Endothelial cell of umbilical vein (primary cell): ENCODE measurements around the gene BCAS3.

Experiments used
- EZH2 ChIP-seq: IDR thresholded peaks from 2 replicates; pipeline ENCODE4 v1.6.1; 2012; ENCODE audit warnings: borderline replicate concordance, low read depth, mild to moderate bottlenecking, moderate library complexity, low read length, inconsistent platforms; ENCODE audit not compliant: severe bottlenecking
- FOS ChIP-seq: IDR thresholded peaks from 2 replicates; pipeline ENCODE4 v1.6.1; 2011; ENCODE audit warnings: mild to moderate bottlenecking, low read length, moderate library complexity, borderline replicate concordance; ENCODE audit not compliant: insufficient read depth
- GATA2 ChIP-seq: IDR thresholded peaks from 2 replicates; pipeline ENCODE4 v1.7.0; 2011; ENCODE audit warnings: low read depth, mild to moderate bottlenecking, moderate library complexity, mixed read lengths, low read length; ENCODE audit not compliant: insufficient read length, insufficient read depth
- JUN ChIP-seq: IDR thresholded peaks from 2 replicates; pipeline ENCODE4 v1.6.1; 2011; ENCODE audit warnings: borderline replicate concordance, low read depth; ENCODE audit not compliant: insufficient read length, insufficient read depth
- MYC ChIP-seq: IDR thresholded peaks from one replicate; pipeline ENCODE4 v1.6.1; 2011; ENCODE audit warnings: mild to moderate bottlenecking, low read depth, low read length
- POLR2A ChIP-seq: IDR thresholded peaks from 2 replicates; pipeline ENCODE4 v1.6.1; 2012; ENCODE audit warnings: low read depth, mild to moderate bottlenecking, control low read depth, low read length
- POLR2AphosphoS5 ChIP-seq: IDR thresholded peaks from 2 replicates; pipeline ENCODE4 v1.6.1; 2012; ENCODE audit warnings: low read depth, mild to moderate bottlenecking, control low read depth, low read length, moderate library complexity; ENCODE audit not compliant: insufficient read depth
- TF ChIP-seq, protein P1 (sequence below), 2 donors: IDR thresholded peaks; 1 replicate in 1 of 2; 2 replicates in 1 of 2; pipeline ENCODE4 v1.5.1; 2011; ENCODE audit warnings: low read length in 2 of 2, mild to moderate bottlenecking in 2 of 2, moderate library complexity in 2 of 2, control low read depth in 1 of 2, inconsistent platforms in 1 of 2, low read depth in 1 of 2; ENCODE audit not compliant: insufficient read depth in 1 of 2; ENCODE audit errors: extremely low read depth in 1 of 2
- TF ChIP-seq, protein P2 (sequence below): IDR thresholded peaks from 2 replicates; pipeline ENCODE4 v1.6.1; 2011; ENCODE audit not compliant: insufficient read depth, insufficient read length

DNA sequence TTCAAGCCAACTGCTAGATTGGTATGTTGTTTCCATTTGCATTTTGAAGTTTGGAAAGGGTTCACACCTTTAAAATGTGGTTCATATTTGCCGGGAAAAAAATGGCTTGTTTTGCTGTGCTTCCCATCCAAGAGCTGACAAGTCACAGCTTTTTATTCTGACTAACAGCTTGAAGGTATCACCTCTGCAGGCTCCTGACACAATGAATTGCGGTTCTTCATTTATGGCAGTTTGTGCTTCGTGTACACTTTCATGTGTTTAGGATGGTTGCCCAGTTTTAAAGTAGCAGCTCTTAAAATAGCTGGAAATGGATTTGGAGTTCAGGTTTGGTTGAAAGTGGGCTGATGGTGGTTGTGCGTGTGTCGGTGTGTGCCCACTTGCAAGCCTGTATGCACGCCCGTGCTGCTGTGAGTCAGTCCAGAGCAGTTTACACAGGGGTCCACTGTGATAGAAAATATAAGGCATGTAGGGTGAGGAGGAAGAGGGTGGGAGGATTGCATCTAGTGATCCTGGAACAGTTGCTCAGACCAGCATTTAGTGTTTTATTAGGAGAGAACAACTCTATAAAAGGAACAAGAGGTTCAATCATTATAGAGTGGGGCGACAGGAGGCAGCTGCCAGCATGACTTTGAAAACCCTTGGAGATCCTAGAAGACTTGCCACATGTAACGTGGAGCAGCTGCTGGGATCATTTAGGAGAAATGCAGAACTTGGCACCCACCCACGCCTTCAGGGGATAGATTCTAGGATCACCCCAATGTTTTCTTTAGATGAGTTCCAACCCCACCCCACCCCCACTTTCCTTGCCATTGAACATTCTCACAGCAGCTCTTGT, 614.0 kb downstream of the BCAS3 start:
- TF ChIP-seq, protein P1, sequence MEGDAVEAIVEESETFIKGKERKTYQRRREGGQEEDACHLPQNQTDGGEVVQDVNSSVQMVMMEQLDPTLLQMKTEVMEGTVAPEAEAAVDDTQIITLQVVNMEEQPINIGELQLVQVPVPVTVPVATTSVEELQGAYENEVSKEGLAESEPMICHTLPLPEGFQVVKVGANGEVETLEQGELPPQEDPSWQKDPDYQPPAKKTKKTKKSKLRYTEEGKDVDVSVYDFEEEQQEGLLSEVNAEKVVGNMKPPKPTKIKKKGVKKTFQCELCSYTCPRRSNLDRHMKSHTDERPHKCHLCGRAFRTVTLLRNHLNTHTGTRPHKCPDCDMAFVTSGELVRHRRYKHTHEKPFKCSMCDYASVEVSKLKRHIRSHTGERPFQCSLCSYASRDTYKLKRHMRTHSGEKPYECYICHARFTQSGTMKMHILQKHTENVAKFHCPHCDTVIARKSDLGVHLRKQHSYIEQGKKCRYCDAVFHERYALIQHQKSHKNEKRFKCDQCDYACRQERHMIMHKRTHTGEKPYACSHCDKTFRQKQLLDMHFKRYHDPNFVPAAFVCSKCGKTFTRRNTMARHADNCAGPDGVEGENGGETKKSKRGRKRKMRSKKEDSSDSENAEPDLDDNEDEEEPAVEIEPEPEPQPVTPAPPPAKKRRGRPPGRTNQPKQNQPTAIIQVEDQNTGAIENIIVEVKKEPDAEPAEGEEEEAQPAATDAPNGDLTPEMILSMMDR (IDR thresholded peaks at IDR 0.05; ENCODE audit: extremely low read depth in 1 of 2, insufficient read depth in 1 of 2, low read depth in 1 of 2, low read length in 2 of 2): no peak
- TF ChIP-seq EZH2 (no peak), POLR2AphosphoS5 (no peak), JUN (no peak), FOS (no peak), POLR2A (no peak), MYC (no peak), GATA2 (no peak)
- TF ChIP-seq, protein P2, sequence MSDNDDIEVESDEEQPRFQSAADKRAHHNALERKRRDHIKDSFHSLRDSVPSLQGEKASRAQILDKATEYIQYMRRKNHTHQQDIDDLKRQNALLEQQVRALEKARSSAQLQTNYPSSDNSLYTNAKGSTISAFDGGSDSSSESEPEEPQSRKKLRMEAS: no peak
